Measurements from ENCODE around the gene GALK1. TPM values are rescaled to one million over a fixed set of nuclear protein-coding genes. Genes with fewer than 3 reads are reported as not detected.

Gene GALK1
- total and polyA plus RNA-seq, 2 experiments from 2014 or later: 40.6 to 46.5 TPM

DNA sequence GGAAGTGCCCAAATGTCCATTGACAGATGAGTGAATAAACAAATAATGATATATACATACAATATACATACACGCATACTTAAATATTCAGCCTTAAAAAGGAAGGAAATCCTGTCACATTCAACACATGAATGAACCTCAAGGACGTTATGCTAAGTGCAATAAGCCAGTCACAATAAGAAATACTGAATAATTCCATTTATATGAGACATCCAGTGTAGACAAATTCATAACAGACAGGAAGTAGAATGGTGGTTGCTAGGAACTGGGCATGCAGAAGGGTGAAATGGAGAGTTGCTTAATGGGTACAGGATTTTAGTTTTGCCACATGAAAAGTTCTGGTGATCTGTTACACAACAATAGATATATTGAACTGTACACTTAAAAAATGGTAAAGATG lies 52.5 kb downstream of the GALK1 start:
- Histone ChIP-seq H3K9me2 (ENCODE audit: insufficient read depth) (no peaks in the 10 kb centered on the region), H4K20me1 (ENCODE audit: insufficient read depth) (no peaks in the 10 kb centered on the region), H3K27me3 (replicated peaks; ENCODE audit: insufficient read depth) (no peaks in the 10 kb centered on the region), H3K27ac (no peak overlapping the region), H3K79me2 (ENCODE audit: insufficient read depth) (no peaks in the 10 kb centered on the region), H3K36me3 (ENCODE audit: low read depth) (0 out of 2 replicates have a peak, but pooled peaks cover 10% of the 10 kb centered on the region), H3K4me2 (ENCODE audit: unreplicated experiment) (no peak overlapping the region), H2AFZ (no peak overlapping the region), H3K9ac (no peak overlapping the region), H3F3A (ENCODE audit: insufficient read depth) (peaks cover 8% of the 10 kb centered on the region; the same call in 1 of the 2 replicates), H3K4me3 (no peak overlapping the region), H3K9me3 (ENCODE audit: low read depth) (no peaks in the 10 kb centered on the region), H3K4me1 (ENCODE audit: insufficient read depth) (no peaks in the 10 kb centered on the region)
- TF ChIP-seq EZH2 (IDR thresholded peaks at IDR 0.05; ENCODE audit: insufficient read depth, poor library complexity, severe bottlenecking): no peak
- no peak for TF ChIP-seq EZH2phosphoT487 (IDR thresholded peaks at IDR 0.05; ENCODE audit: insufficient read depth, low read depth)
- 51 to 52% methylated on average over 2 of the region's 2 CpGs for WGBS, 2 experiments (ENCODE audit: low coverage in 1 of 2, low lambda C conversion rate in 2 of 2, missing lambda C conversion rate in 2 of 2)
- peak; percentile 57 for DNase-seq
- in situ Hi-C loops (cut with MboI): no loop called here

Small RNAs within 50 kb of the gene (microRNA-seq; reads per million reads assigned to microRNA genes)
- gene MIR4738 (ENCODE audit: borderline number of aligned reads): 2.0 reads per million

Other genes starting within 250 kb of the GALK1 start
- 6.2 and 9.2 TPM in 2 replicates for gene CASKIN2, start 249.7 kb downstream of the GALK1 start, total RNA-seq (2014; rRNA removed; shearing (Covaris generic))
- 1.9 and 2.0 TPM in 2 replicates for gene CASKIN2, start 249.7 kb downstream of the GALK1 start, polyA plus RNA-seq (2016; fragmentation: Nextera tagmentation; extraction: Ambion mirVana)
- gene TSEN54, start 248.7 kb downstream of the GALK1 start, total RNA-seq (2014; rRNA removed; shearing (Covaris generic)): 10.7 and 25.4 TPM in 2 replicates
- 7.9 and 9.8 TPM in 2 replicates for gene TSEN54, start 248.7 kb downstream of the GALK1 start, polyA plus RNA-seq (2016; fragmentation: Nextera tagmentation; extraction: Ambion mirVana)
- gene LLGL2, start 239.5 kb downstream of the GALK1 start, total RNA-seq (2014; rRNA removed; shearing (Covaris generic)): not detected in 2 replicates
- gene LLGL2, start 239.5 kb downstream of the GALK1 start, polyA plus RNA-seq (2016; fragmentation: Nextera tagmentation; extraction: Ambion mirVana): not detected in 2 replicates
- 5.8 and 7.2 TPM in 2 replicates for gene MYO15B, start 177.4 kb downstream of the GALK1 start, total RNA-seq (2014; rRNA removed; shearing (Covaris generic))
- 0.65 and 1.3 TPM in 2 replicates for gene MYO15B, start 177.4 kb downstream of the GALK1 start, polyA plus RNA-seq (2016; fragmentation: Nextera tagmentation; extraction: Ambion mirVana)
- not detected in 2 replicates for gene SMIM5, start 131.8 kb downstream of the GALK1 start, total RNA-seq (2014; rRNA removed; shearing (Covaris generic))
- gene SMIM5, start 131.8 kb downstream of the GALK1 start, polyA plus RNA-seq (2016; fragmentation: Nextera tagmentation; extraction: Ambion mirVana): 0.08 and 0.16 TPM in 2 replicates
- 12.8 and 21.4 TPM in 2 replicates for gene RECQL5, start 98.0 kb downstream of the GALK1 start, total RNA-seq (2014; rRNA removed; shearing (Covaris generic))
- gene RECQL5, start 98.0 kb downstream of the GALK1 start, polyA plus RNA-seq (2016; fragmentation: Nextera tagmentation; extraction: Ambion mirVana): 14.3 and 20.9 TPM in 2 replicates
- 60.8 and 93.7 TPM in 2 replicates for gene SAP30BP, start 97.9 kb downstream of the GALK1 start, total RNA-seq (2014; rRNA removed; shearing (Covaris generic))
- gene SAP30BP, start 97.9 kb downstream of the GALK1 start, polyA plus RNA-seq (2016; fragmentation: Nextera tagmentation; extraction: Ambion mirVana): 93.1 and 99.1 TPM in 2 replicates
- under 0.01 TPM in 1 of 2 replicates, not detected in the other for gene ITGB4, start 43.7 kb downstream of the GALK1 start, total RNA-seq (2014; rRNA removed; shearing (Covaris generic))
- 1.1 and 1.5 TPM in 2 replicates for gene ITGB4, start 43.7 kb downstream of the GALK1 start, polyA plus RNA-seq (2016; fragmentation: Nextera tagmentation; extraction: Ambion mirVana)
- 11.5 and 20.2 TPM in 2 replicates for gene UNK, start 19.6 kb upstream of the GALK1 start, total RNA-seq (2014; rRNA removed; shearing (Covaris generic))
- gene UNK, start 19.6 kb upstream of the GALK1 start, polyA plus RNA-seq (2016; fragmentation: Nextera tagmentation; extraction: Ambion mirVana): 12.4 and 13.3 TPM in 2 replicates
- under 0.01 and 0.65 TPM in 2 replicates for gene UNC13D, start 79.2 kb upstream of the GALK1 start, total RNA-seq (2014; rRNA removed; shearing (Covaris generic))
- gene UNC13D, start 79.2 kb upstream of the GALK1 start, polyA plus RNA-seq (2016; fragmentation: Nextera tagmentation; extraction: Ambion mirVana): 0.06 TPM in 1 of 2 replicates, not detected in the other
- 17.4 and 22.9 TPM in 2 replicates for gene WBP2, start 90.1 kb upstream of the GALK1 start, total RNA-seq (2014; rRNA removed; shearing (Covaris generic))
- gene WBP2, start 90.1 kb upstream of the GALK1 start, polyA plus RNA-seq (2016; fragmentation: Nextera tagmentation; extraction: Ambion mirVana): 59.4 and 64.8 TPM in 2 replicates
- 1.4 and 2.4 TPM in 2 replicates for gene TRIM47, start 113.4 kb upstream of the GALK1 start, total RNA-seq (2014; rRNA removed; shearing (Covaris generic))
- gene TRIM47, start 113.4 kb upstream of the GALK1 start, polyA plus RNA-seq (2016; fragmentation: Nextera tagmentation; extraction: Ambion mirVana): 1.2 and 2.0 TPM in 2 replicates
- 24.2 and 25.7 TPM in 2 replicates for gene TRIM65, start 131.8 kb upstream of the GALK1 start, total RNA-seq (2014; rRNA removed; shearing (Covaris generic))
- 9.9 and 10.2 TPM in 2 replicates for gene TRIM65, start 131.8 kb upstream of the GALK1 start, polyA plus RNA-seq (2016; fragmentation: Nextera tagmentation; extraction: Ambion mirVana)
- gene MRPL38, start 139.7 kb upstream of the GALK1 start, total RNA-seq (2014; rRNA removed; shearing (Covaris generic)): 18.8 and 36.9 TPM in 2 replicates
- gene MRPL38, start 139.7 kb upstream of the GALK1 start, polyA plus RNA-seq (2016; fragmentation: Nextera tagmentation; extraction: Ambion mirVana): 51.9 and 58.4 TPM in 2 replicates
- gene FBF1, start 175.8 kb upstream of the GALK1 start, total RNA-seq (2014; rRNA removed; shearing (Covaris generic)): 8.3 and 16.6 TPM in 2 replicates
- 4.3 TPM in 2 replicates for gene FBF1, start 175.8 kb upstream of the GALK1 start, polyA plus RNA-seq (2016; fragmentation: Nextera tagmentation; extraction: Ambion mirVana)
- gene ACOX1, start 214.0 kb upstream of the GALK1 start, total RNA-seq (2014; rRNA removed; shearing (Covaris generic)): 27.6 and 36.3 TPM in 2 replicates
- 17.4 and 20.5 TPM in 2 replicates for gene ACOX1, start 214.0 kb upstream of the GALK1 start, polyA plus RNA-seq (2016; fragmentation: Nextera tagmentation; extraction: Ambion mirVana)
- 18.2 and 19.5 TPM in 2 replicates for gene TEN1, start 214.0 kb upstream of the GALK1 start, total RNA-seq (2014; rRNA removed; shearing (Covaris generic))
- 21.2 and 23.1 TPM in 2 replicates for gene TEN1, start 214.0 kb upstream of the GALK1 start, polyA plus RNA-seq (2016; fragmentation: Nextera tagmentation; extraction: Ambion mirVana)
- gene CDK3, start 235.7 kb upstream of the GALK1 start, total RNA-seq (2014; rRNA removed; shearing (Covaris generic)): 0.43 and 1.5 TPM in 2 replicates
- 1.9 and 2.0 TPM in 2 replicates for gene CDK3, start 235.7 kb upstream of the GALK1 start, polyA plus RNA-seq (2016; fragmentation: Nextera tagmentation; extraction: Ambion mirVana)

All from GM23248 (cell line).